GM12878 (cell line): Measurements from ENCODE around the gene OR6B1.

Experiments used
- CTCF ChIP-seq, 3 experiments: IDR thresholded peaks in 2 of 3; conservative IDR thresholded peaks in 1 of 3; 2 replicates each; pipeline ENCODE4 v1.5.1; 2011; ENCODE audit warnings: low read depth in 3 of 3, low read length in 3 of 3, mild to moderate bottlenecking in 3 of 3, control low read depth in 2 of 3, moderate library complexity in 2 of 3, inconsistent platforms in 1 of 3, mixed read lengths in 1 of 3; ENCODE audit not compliant: control insufficient read depth in 2 of 3, insufficient read depth in 1 of 3; ENCODE audit errors: extremely low read depth in 1 of 3
- ESRRA ChIP-seq: IDR thresholded peaks from 2 replicates; pipeline ENCODE4 v1.6.1; 2012; ENCODE audit warnings: mild to moderate bottlenecking, low read length, improper control_type of control experiment
- REST ChIP-seq: IDR thresholded peaks from 2 replicates; pipeline ENCODE4 v1.6.1; 2012; ENCODE audit warnings: mild to moderate bottlenecking, low read depth, low read length

GRCh38 chr7:143992670-143993069 is 7.5 kb upstream of the OR6B1 start:
- TF ChIP-seq CTCF (IDR thresholded peaks at IDR 0.05 in 2 of 3, conservative IDR thresholded peaks at IDR 0.05 in 1 of 3; ENCODE audit: control insufficient read depth in 2 of 3, extremely low read depth in 1 of 3, insufficient read depth in 1 of 3, low read depth in 3 of 3, low read length in 3 of 3) (no peak), ESRRA (no peak), REST (no peak)
